GM12878 (cell line): ENCODE data around the gene MTX1.

ENCODE experiments used
- CBX5 ChIP-seq: sonication (generic); IDR thresholded peaks from 2 replicates; pipeline ENCODE4 v1.6.1; 2016; ENCODE audit warnings: low read depth, moderate library complexity, mild to moderate bottlenecking, inconsistent platforms
- CEBPB ChIP-seq, 2 experiments: fragments of 150-350 bp in 1 of 2; IDR thresholded peaks; 2 replicates each; pipeline ENCODE4 v1.6.1; 2012 to 2014; ENCODE audit warnings: low read depth in 2 of 2, low read length in 2 of 2, borderline replicate concordance in 1 of 2, inconsistent platforms in 1 of 2
- CTCF ChIP-seq, 3 experiments: IDR thresholded peaks in 2 of 3; conservative IDR thresholded peaks in 1 of 3; 2 replicates each; pipeline ENCODE4 v1.5.1; 2011; ENCODE audit warnings: low read depth in 3 of 3, low read length in 3 of 3, mild to moderate bottlenecking in 3 of 3, control low read depth in 2 of 3, moderate library complexity in 2 of 3, inconsistent platforms in 1 of 3, mixed read lengths in 1 of 3; ENCODE audit not compliant: control insufficient read depth in 2 of 3, insufficient read depth in 1 of 3; ENCODE audit errors: extremely low read depth in 1 of 3
- HSF1 ChIP-seq: fragments of 150-350 bp; IDR thresholded peaks from 2 replicates; pipeline ENCODE4 v1.6.1; 2014; ENCODE audit warnings: mild to moderate bottlenecking, low read depth, low read length
- NFIC ChIP-seq: IDR thresholded peaks from 2 replicates; pipeline ENCODE4 v1.6.1; 2012; ENCODE audit warnings: low read depth, mild to moderate bottlenecking, inconsistent platforms, low read length, moderate library complexity
- PRDM15 ChIP-seq: fragments of 450-650 bp; formaldehyde crosslinking; IDR thresholded peaks from 2 replicates; pipeline ENCODE4 v1.4.0; 2020; ENCODE audit warnings: mild to moderate bottlenecking, moderate library complexity

GRCh38 chr1:155182052-155182550 lies 26.4 kb upstream of the MTX1 start:
- TF ChIP-seq NFIC (no peak), PRDM15 (CRISPR knock-in tag) (no peak), CTCF (IDR thresholded peaks at IDR 0.05 in 2 of 3, conservative IDR thresholded peaks at IDR 0.05 in 1 of 3; ENCODE audit: control insufficient read depth in 2 of 3, extremely low read depth in 1 of 3, insufficient read depth in 1 of 3, low read depth in 3 of 3, low read length in 3 of 3) (no peak), CBX5 (no peak), CEBPB (IDR thresholded peaks at IDR 0.05; ENCODE audit: borderline replicate concordance in 1 of 2, low read depth in 2 of 2, low read length in 2 of 2) (no peak), HSF1 (no peak)
